Lower leg skin (tissue), 4 donors: ENCODE results near the gene PNMA5. TPM values are rescaled to one million over a fixed set of nuclear protein-coding genes. Genes with fewer than 3 reads are reported as not detected.
"Not testable (repeated sequence)": the region's sequence is repeated elsewhere in the genome, so short reads cannot be mapped to it uniquely, and the experiment has no call there.

Experiments used
- DNase-seq, 2 donors: peaks; one replicate each; pipeline ENCODE4 v3.0.0-alpha.2; 2019; ENCODE audit warnings: low spot score in 2 of 2
- H3K4me3 ChIP-seq: fragments of 200-600 bp; sonication (generic); 2 replicates; pipeline ENCODE4 v1.5.1; 2017; ENCODE audit warnings: mild to moderate bottlenecking, low read depth; ENCODE audit not compliant: poor library complexity, severe bottlenecking
- POLR2A ChIP-seq, 2 donors: fragments of 450-650 bp; IDR thresholded peaks; one replicate each; pipeline ENCODE4 v1.6.1; 2016 to 2017; ENCODE audit warnings: antibody characterized with exemption in 2 of 2, mild to moderate bottlenecking in 1 of 2, moderate library complexity in 1 of 2
- WGBS, 2 donors: methylation state at CpG; one replicate each; pipeline ENCODE4 v1.1.5; 2018; 5-methylcytosine and 5-hydroxymethylcytosine counted together
- intact Hi-C: fragments of 100-400 bp; cut with DNase I; formaldehyde crosslinking; loops from one replicate; pipeline ENCODE4 v1.15.0; 2023; ENCODE audit warnings: low total_unique reads
- total RNA-seq, 4 donors: library from RNA; depleted of rRNA; stranded (reverse); fragments of >200 nt; gene quantifications; one replicate each; pipeline ENCODE4 v1.1.0, GENCODE V29; 2016
- TF ChIP-seq, protein P1 (sequence below), 3 donors: fragments of 450-650 bp; IDR thresholded peaks; one replicate each; pipeline ENCODE4 v1.5.1; 2016; ENCODE audit warnings: antibody characterized with exemption in 3 of 3, mild to moderate bottlenecking in 3 of 3, moderate library complexity in 2 of 3

The PNMA5 gene
- total RNA-seq, 4 donors from 2014 or later: not detected

GRCh38 chrX:153019166-153019565, 25.2 kb upstream of the PNMA5 start:
- no peak for TF ChIP-seq POLR2A (IDR thresholded peaks at IDR 0.05)
- TF ChIP-seq, protein P1, sequence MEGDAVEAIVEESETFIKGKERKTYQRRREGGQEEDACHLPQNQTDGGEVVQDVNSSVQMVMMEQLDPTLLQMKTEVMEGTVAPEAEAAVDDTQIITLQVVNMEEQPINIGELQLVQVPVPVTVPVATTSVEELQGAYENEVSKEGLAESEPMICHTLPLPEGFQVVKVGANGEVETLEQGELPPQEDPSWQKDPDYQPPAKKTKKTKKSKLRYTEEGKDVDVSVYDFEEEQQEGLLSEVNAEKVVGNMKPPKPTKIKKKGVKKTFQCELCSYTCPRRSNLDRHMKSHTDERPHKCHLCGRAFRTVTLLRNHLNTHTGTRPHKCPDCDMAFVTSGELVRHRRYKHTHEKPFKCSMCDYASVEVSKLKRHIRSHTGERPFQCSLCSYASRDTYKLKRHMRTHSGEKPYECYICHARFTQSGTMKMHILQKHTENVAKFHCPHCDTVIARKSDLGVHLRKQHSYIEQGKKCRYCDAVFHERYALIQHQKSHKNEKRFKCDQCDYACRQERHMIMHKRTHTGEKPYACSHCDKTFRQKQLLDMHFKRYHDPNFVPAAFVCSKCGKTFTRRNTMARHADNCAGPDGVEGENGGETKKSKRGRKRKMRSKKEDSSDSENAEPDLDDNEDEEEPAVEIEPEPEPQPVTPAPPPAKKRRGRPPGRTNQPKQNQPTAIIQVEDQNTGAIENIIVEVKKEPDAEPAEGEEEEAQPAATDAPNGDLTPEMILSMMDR (IDR thresholded peaks at IDR 0.05): no peak
- DNase-seq: no peak
- intact Hi-C loops: no loop called here
- H3K4me3 ChIP-seq: no peak overlapping the region
- WGBS, 2 donors: 57 to 74% methylated on average over 3 of the region's 3 CpGs

DNA sequence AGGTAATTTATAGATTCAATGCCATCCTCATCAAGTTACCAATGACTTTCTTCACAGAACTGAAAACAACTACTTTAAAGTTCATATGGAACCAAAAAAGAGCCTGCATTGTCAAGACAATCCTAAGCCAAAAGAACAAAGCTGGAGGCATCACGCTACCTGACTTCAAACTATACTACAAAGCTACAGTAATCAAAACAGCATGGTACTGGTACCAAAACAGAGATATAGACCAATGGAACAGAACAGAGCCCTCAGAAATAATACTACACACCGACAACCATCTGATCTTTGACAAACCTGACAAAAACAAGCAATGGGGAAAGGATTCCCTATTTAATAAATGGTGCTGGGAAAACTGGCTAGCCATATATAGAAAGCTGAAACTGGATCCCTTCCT, 23.3 kb upstream of the PNMA5 start:
- intact Hi-C loops, H3K4me3 ChIP-seq, DNase-seq: not testable (repeated sequence)
- 42 to 81% methylated on average over 2 of the region's 2 CpGs for WGBS, 2 donors

- 76 to 100% methylated on average over 1 of the region's 1 CpG for WGBS, 2 donors
- intact Hi-C loops: no loop called here
- TF ChIP-seq POLR2A (IDR thresholded peaks at IDR 0.05): no peak
- TF ChIP-seq, protein P1 (IDR thresholded peaks at IDR 0.05): no peak
- H3K4me3 ChIP-seq: no peak overlapping the region
- DNase-seq: no peak
Observed at GRCh38 chrX:153004780-153005179, 10.9 kb upstream of the PNMA5 start.

GRCh38 chrX:153003981-153004380, 10.1 kb upstream of the PNMA5 start:
- WGBS, 2 donors: 68 to 82% methylated on average over 4 of the region's 4 CpGs
- TF ChIP-seq POLR2A (IDR thresholded peaks at IDR 0.05): no peak
- TF ChIP-seq, protein P1 (IDR thresholded peaks at IDR 0.05): no peak
- intact Hi-C loops: no loop called here
- no peak for DNase-seq
- no peak overlapping the region for H3K4me3 ChIP-seq

- WGBS, 2 donors: 72 to 90% methylated on average over 2 of the region's 2 CpGs
- DNase-seq, H3K4me3 ChIP-seq, intact Hi-C loops: not testable (repeated sequence)
Observed at GRCh38 chrX:153002182-153002581, 8.3 kb upstream of the PNMA5 start.

- WGBS, 2 donors: 83 to 93% methylated on average over 9 of the region's 9 CpGs
- TF ChIP-seq, protein P1 (IDR thresholded peaks at IDR 0.05): no peak
- no peak for TF ChIP-seq POLR2A (IDR thresholded peaks at IDR 0.05)
- intact Hi-C loops: no loop called here
- H3K4me3 ChIP-seq: no peak overlapping the region
- DNase-seq: no peak
Observed at GRCh38 chrX:152997337-152997736, 3.4 kb upstream of the PNMA5 start.

GRCh38 chrX:152992115-152992514, 1.8 kb downstream of the PNMA5 start:
- intact Hi-C loops: no loop called here

More at GRCh38 chrX:152992115-152992514, 1.8 kb downstream of the PNMA5 start:
- H3K4me3 ChIP-seq: no peak overlapping the region
- no peak for TF ChIP-seq POLR2A (IDR thresholded peaks at IDR 0.05)
- TF ChIP-seq, protein P1 (IDR thresholded peaks at IDR 0.05): no peak
- WGBS, 2 donors: 70 to 78% methylated on average over 4 of the region's 4 CpGs
- DNase-seq: no peak
